GM23338 (cell line): Measurements from ENCODE around the gene CHGA. TPM values are rescaled to one million over a fixed set of nuclear protein-coding genes. Genes with fewer than 3 reads are reported as not detected.

Experiments used
- ATAC-seq: fragments of 200-7000 bp; cut with Tn5 transposase; 3 replicates; pipeline ENCODE4 v1.9.1; 2020
- DNase-seq: peaks from one replicate; pipeline ENCODE4 v3.0.0-alpha.2; 2015; ENCODE audit warnings: low spot score
- H2AFZ ChIP-seq: fragments of 200-600 bp; sonication (generic); 2 replicates; pipeline ENCODE4 v1.8.0; 2016; ENCODE audit warnings: antibody characterized with exemption, mild to moderate bottlenecking, moderate library complexity
- H3F3A ChIP-seq: fragments of 200-600 bp; sonication (generic); replicated peaks from 2 replicates; pipeline ENCODE4 v1.8.0; 2017; ENCODE audit warnings: antibody characterized with exemption, mixed run types, low read depth
- H3K27ac ChIP-seq: fragments of 200-600 bp; sonication (generic); 2 replicates; pipeline ENCODE4 v1.6.1; 2016; ENCODE audit warnings: low read depth
- H3K27me3 ChIP-seq: fragments of 200-600 bp; sonication (generic); 2 replicates; pipeline ENCODE4 v1.8.0; 2016; ENCODE audit warnings: mild to moderate bottlenecking, mixed run types, moderate library complexity; ENCODE audit not compliant: insufficient read depth
- H3K36me3 ChIP-seq: fragments of 200-600 bp; sonication (generic); 2 replicates; pipeline ENCODE4 v1.8.0; 2016; ENCODE audit warnings: mild to moderate bottlenecking; ENCODE audit not compliant: insufficient read depth
- H3K4me1 ChIP-seq: fragments of 200-600 bp; sonication (generic); 2 replicates; pipeline ENCODE4 v1.8.0; 2016; ENCODE audit warnings: mild to moderate bottlenecking, moderate library complexity; ENCODE audit not compliant: insufficient read depth
- H3K4me2 ChIP-seq: fragments of 200-600 bp; sonication (generic); 2 replicates; pipeline ENCODE4 v1.7.1; 2017; ENCODE audit warnings: mixed run types
- H3K4me3 ChIP-seq: fragments of 200-600 bp; sonication (generic); 2 replicates; pipeline ENCODE4 v1.6.1; 2016; ENCODE audit warnings: mixed run types
- H3K79me2 ChIP-seq: fragments of 200-600 bp; sonication (generic); replicated peaks from 2 replicates; pipeline ENCODE4 v1.8.0; 2017; ENCODE audit warnings: mild to moderate bottlenecking; ENCODE audit not compliant: insufficient read depth
- H3K9me2 ChIP-seq: fragments of 200-600 bp; sonication (generic); 2 replicates; pipeline ENCODE4 v1.8.0; 2017; ENCODE audit not compliant: insufficient read depth
- H4K20me1 ChIP-seq: fragments of 200-600 bp; sonication (generic); replicated peaks from 2 replicates; pipeline ENCODE4 v1.8.0; 2017; ENCODE audit warnings: mild to moderate bottlenecking; ENCODE audit not compliant: insufficient read depth
- H3K27ac Mint-ChIP-seq: 2 replicates; pipeline ENCODE4 v1.8.0; 2020; ENCODE audit warnings: inconsistent platforms, mild to moderate bottlenecking, moderate library complexity, mixed read lengths
- H3K27me3 Mint-ChIP-seq: 3 replicates; pipeline ENCODE4 v1.8.0; 2022; ENCODE audit warnings: low read depth, mild to moderate bottlenecking, moderate library complexity, mixed read lengths, inconsistent platforms; ENCODE audit not compliant: insufficient read depth, poor library complexity
- H3K36me3 Mint-ChIP-seq: 3 replicates; pipeline ENCODE4 v1.8.0; 2021; ENCODE audit warnings: low read depth, mild to moderate bottlenecking, inconsistent platforms, moderate library complexity, mixed read lengths
- H3K4me1 Mint-ChIP-seq: 3 replicates; pipeline ENCODE4 v1.8.0; 2020; ENCODE audit warnings: mild to moderate bottlenecking, inconsistent platforms, mixed read lengths
- H3K4me3 Mint-ChIP-seq: 3 replicates; pipeline ENCODE4 v1.8.0; 2021; ENCODE audit warnings: moderate library complexity, mild to moderate bottlenecking, inconsistent platforms, mixed read lengths
- H3K9me3 Mint-ChIP-seq: 3 replicates; pipeline ENCODE4 v1.8.0; 2020; ENCODE audit warnings: moderate library complexity, mild to moderate bottlenecking, inconsistent platforms, mixed read lengths
- CREB1 ChIP-seq: fragments of 250-450 bp; sonication (Bioruptor Pico); IDR thresholded peaks from 2 replicates; pipeline ENCODE4 v1.5.0; 2020; ENCODE audit warnings: low read depth, mild to moderate bottlenecking, moderate library complexity
- CTCF ChIP-seq, 2 experiments: fragments of 200-600 bp in 1 of 2; sonication (generic) in 1 of 2; conservative IDR thresholded peaks; 2 replicates each; pipeline versions ENCODE4 v1.5.1 to v1.6.1; 2016 to 2017; ENCODE audit warnings: antibody characterized with exemption in 2 of 2, low read depth in 2 of 2, mild to moderate bottlenecking in 2 of 2, moderate library complexity in 1 of 2
- ETS1 ChIP-seq: IDR thresholded peaks from 2 replicates; pipeline ENCODE4 v1.6.1; 2016; ENCODE audit warnings: antibody characterized with exemption
- EZH2 ChIP-seq: fragments of 200-600 bp; sonication (generic); IDR thresholded peaks from one replicate; pipeline ENCODE4 v1.8.0; 2017; ENCODE audit warnings: antibody characterized with exemption, mild to moderate bottlenecking, low read depth; ENCODE audit not compliant: unreplicated experiment
- EZH2phosphoT487 ChIP-seq: fragments of 200-600 bp; sonication (generic); IDR thresholded peaks from one replicate; pipeline ENCODE4 v1.8.1; 2018; ENCODE audit warnings: antibody characterized with exemption; ENCODE audit not compliant: unreplicated experiment
- JUNB ChIP-seq: IDR thresholded peaks from one replicate; pipeline ENCODE4 v1.6.1; 2016; ENCODE audit warnings: antibody characterized with exemption; ENCODE audit not compliant: unreplicated experiment
- NANOG ChIP-seq: IDR thresholded peaks from 2 replicates; pipeline ENCODE4 v1.6.1; 2016; ENCODE audit warnings: antibody characterized with exemption, borderline replicate concordance
- POLR2AphosphoS5 ChIP-seq: IDR thresholded peaks from 2 replicates; pipeline ENCODE4 v1.6.1; 2016; ENCODE audit warnings: antibody characterized with exemption, low read depth
- REST ChIP-seq: IDR thresholded peaks from one replicate; pipeline ENCODE4 v1.6.1; 2018; ENCODE audit warnings: antibody characterized with exemption; ENCODE audit not compliant: unreplicated experiment
- STAT1 ChIP-seq: IDR thresholded peaks from one replicate; pipeline ENCODE4 v1.6.1; 2016; ENCODE audit warnings: antibody characterized with exemption; ENCODE audit not compliant: unreplicated experiment
- ZNF114 ChIP-seq: fragments of 250-450 bp; sonication (Bioruptor Pico); IDR thresholded peaks from 2 replicates; pipeline ENCODE4 v1.5.0; 2020; ENCODE audit warnings: mild to moderate bottlenecking, moderate library complexity
- ZNF331 ChIP-seq: fragments of 250-450 bp; sonication (Bioruptor Pico); IDR thresholded peaks from 2 replicates; pipeline ENCODE4 v1.5.0; 2020; ENCODE audit warnings: low read depth, mild to moderate bottlenecking, moderate library complexity
- ZNF462 ChIP-seq: fragments of 250-450 bp; sonication (Bioruptor Pico); IDR thresholded peaks from 2 replicates; pipeline ENCODE4 v1.5.0; 2020; ENCODE audit warnings: mild to moderate bottlenecking, moderate library complexity
- polyA plus RNA-seq: library from polyadenylated mRNA; unstranded; fragments of >200 nt; fragmentation: Nextera tagmentation; extraction: Ambion mirVana; gene quantifications from 2 replicates; pipeline ENCODE4 v1.2.1, GENCODE V29; 2016
- total RNA-seq: library from RNA; depleted of rRNA; stranded (reverse); fragments of >200 nt; shearing (Covaris generic); gene quantifications from 2 replicates; pipeline ENCODE4 v1.2.3, GENCODE V29; 2014

The CHGA gene
- total and polyA plus RNA-seq, 2 experiments from 2014 or later, result 13.9 to 19.6 TPM

- DNase-seq, result no peak
- no peaks in the 10 kb centered on the region for H3K36me3 ChIP-seq
- H3K9me3 Mint-ChIP-seq, result no peaks in the 10 kb centered on the region
- H3K27ac ChIP-seq, result no peak overlapping the region
- no peak for ATAC-seq
- peaks cover 11% of the 10 kb centered on the region for H3K27me3 Mint-ChIP-seq
- 0 out of 2 replicates have a peak, but pooled peaks cover 4% of the 10 kb centered on the region for H4K20me1 ChIP-seq
- peaks cover 4% of the 10 kb centered on the region; the same call in 1 of the 3 replicates for H3K4me1 Mint-ChIP-seq
- H3K27ac Mint-ChIP-seq, result no peak overlapping the region; the same call in 1 of the 2 replicates
- TF ChIP-seq ZNF114 (CRISPR knock-in tag) (no peak), EZH2phosphoT487 (no peak), POLR2AphosphoS5 (no peak), CTCF (conservative IDR thresholded peaks at IDR 0.05; ENCODE audit: low read depth in 2 of 2) (no peak), ZNF462 (no peak), REST (no peak), ZNF331 (no peak), NANOG (no peak), STAT1 (no peak), JUNB (no peak), CREB1 (CRISPR knock-in tag) (no peak), ETS1 (no peak), EZH2 (no peak)
- no peaks in the 10 kb centered on the region for H3K79me2 ChIP-seq
- no peak overlapping the region for H3K4me2 ChIP-seq
- H3F3A ChIP-seq, result no peaks in the 10 kb centered on the region
- H3K27me3 ChIP-seq, result no peaks in the 10 kb centered on the region
- H3K9me2 ChIP-seq, result no peaks in the 10 kb centered on the region
- H3K4me1 ChIP-seq, result no peaks in the 10 kb centered on the region
- H2AFZ ChIP-seq, result no peak overlapping the region
- H3K36me3 Mint-ChIP-seq, result peaks cover 13% of the 10 kb centered on the region; the same call in 2 of the 3 replicates
- no peak overlapping the region for H3K4me3 ChIP-seq
- H3K4me3 Mint-ChIP-seq, result no peak overlapping the region
Observed at GRCh38 chr14:92937051-92937937, 14.3 kb downstream of the CHGA start.
